ENCODE measurements around the gene GSG1. TPM values are rescaled to one million over a fixed set of nuclear protein-coding genes. Genes with fewer than 3 reads are reported as not detected.

GSG1 gene
- polyA plus RNA-seq, 2 of the 4 experiments (the other 2 are of a cell fraction): 0.06 TPM; not detected in 1

DNA sequence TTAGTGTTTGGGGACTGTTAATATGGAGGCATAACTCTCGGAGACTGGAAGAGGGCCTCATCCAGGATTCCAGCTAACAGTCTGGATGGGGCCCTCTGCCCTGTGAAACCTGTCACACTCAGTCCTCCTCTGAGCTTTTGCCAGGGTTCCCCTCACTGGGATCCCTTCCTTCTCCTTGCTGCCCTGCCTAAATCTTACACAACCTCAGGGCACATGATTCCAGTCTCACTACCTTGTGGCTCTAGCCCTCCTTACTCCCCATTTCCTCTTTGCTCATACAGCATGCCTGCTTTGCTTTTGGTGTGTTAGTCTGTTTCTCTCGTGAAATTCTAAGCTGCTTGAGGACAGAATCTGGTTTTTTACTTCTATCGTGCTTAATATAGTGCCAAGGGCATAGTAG is 942 bp upstream of the GSG1 start:
- Histone ChIP-seq H3K4me2 (no peak overlapping the region), H3K9me3 (peaks cover 6% of the 10 kb centered on the region), H3K27ac (peak overlapping the region; percentile 9 to 95; a peak in 2 of 6 replicates), H3K4me3 (no peak overlapping the region), H3K4me1 (peaks cover 37% of the 10 kb centered on the region)
- no peak for DNase-seq (ENCODE audit: low read depth in 1 of 2, low spot score in 1 of 2)
- CTCF ChIA-PET: interaction anchor here (1.6 to 8.5 kb wide), 2 partner anchors 92 to 106 kb away, joined by 6 to 189 read pairs; partner anchors contain the start of gene EMP1
- POLR2A ChIA-PET: interaction anchor here (0.8 kb wide), 1 partner anchor 92 kb away, joined by 3 read pairs; the partner anchor contains the start of gene EMP1
- TF ChIP-seq CHD2 (IDR thresholded peaks at IDR 0.05; ENCODE audit: low read length, partially characterized antibody) (no peak), CEBPB (IDR thresholded peaks at IDR 0.05) (no peak), CHD4 (IDR thresholded peaks at IDR 0.05; ENCODE audit: borderline replicate concordance) (no peak), NPAS2 (CRISPR knock-in tag; IDR thresholded peaks at IDR 0.05; ENCODE audit: borderline replicate concordance) (no peak)
- FAIRE-seq: no peak
- WGBS (ENCODE audit: missing lambda C conversion rate): 88% methylated on average over 3 of the region's 3 CpGs
- no peak for ATAC-seq

DNA sequence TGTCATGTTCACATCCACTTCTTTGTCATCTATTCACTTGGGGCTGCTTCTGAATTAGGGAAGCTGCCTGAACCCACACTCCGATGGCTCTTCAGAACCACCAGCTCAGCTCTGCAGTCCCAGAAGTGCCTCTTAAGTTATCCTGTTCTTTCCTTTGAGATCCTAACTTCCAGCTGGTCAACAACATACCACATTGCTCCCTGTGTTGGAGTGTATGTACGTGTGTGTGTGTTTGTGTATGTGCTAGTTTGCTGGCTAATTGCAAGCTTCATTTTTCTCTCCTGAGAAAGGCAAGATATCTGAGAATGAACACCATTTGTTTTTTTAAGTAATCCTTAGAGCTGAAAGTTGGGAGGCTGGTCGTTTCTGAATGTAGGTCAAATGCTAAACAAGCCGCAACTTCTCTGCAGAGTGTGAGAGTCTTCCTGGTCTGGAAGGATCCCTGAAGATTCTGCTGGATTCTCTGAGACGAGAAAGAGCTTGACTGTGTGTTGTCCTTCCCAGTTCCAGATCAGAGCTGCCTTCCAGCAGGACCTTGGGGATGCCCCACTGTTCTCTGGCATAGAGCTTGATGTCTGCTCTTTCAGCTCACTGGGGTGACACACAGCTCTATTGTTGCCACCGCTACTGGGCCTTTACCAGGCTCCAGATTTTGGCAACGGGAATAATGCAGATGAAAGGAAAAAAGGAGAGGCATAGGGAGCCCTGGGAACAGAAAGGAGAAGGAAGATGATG is 839 bp downstream of the GSG1 start:
- Histone ChIP-seq H3K4me2 (peak overlapping the region; percentile 97), H3K9me3 (no peaks in the 10 kb centered on the region; the same call in 2 of the 3 replicates), H3K27ac (peak overlapping the region; percentile 95), H3K4me3 (no peak overlapping the region), H3K4me1 (peaks cover 50% of the 10 kb centered on the region)
- ATAC-seq: no peak
- DNase-seq (ENCODE audit: low read depth in 1 of 2, low spot score in 1 of 2): no peak
- 76% methylated on average over 7 of the region's 7 CpGs for WGBS (ENCODE audit: missing lambda C conversion rate)
- TF ChIP-seq, protein P1, sequence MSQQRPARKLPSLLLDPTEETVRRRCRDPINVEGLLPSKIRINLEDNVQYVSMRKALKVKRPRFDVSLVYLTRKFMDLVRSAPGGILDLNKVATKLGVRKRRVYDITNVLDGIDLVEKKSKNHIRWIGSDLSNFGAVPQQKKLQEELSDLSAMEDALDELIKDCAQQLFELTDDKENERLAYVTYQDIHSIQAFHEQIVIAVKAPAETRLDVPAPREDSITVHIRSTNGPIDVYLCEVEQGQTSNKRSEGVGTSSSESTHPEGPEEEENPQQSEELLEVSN (IDR thresholded peaks at IDR 0.05; ENCODE audit: borderline replicate concordance, low read depth): no peak
- TF ChIP-seq, protein P2, sequence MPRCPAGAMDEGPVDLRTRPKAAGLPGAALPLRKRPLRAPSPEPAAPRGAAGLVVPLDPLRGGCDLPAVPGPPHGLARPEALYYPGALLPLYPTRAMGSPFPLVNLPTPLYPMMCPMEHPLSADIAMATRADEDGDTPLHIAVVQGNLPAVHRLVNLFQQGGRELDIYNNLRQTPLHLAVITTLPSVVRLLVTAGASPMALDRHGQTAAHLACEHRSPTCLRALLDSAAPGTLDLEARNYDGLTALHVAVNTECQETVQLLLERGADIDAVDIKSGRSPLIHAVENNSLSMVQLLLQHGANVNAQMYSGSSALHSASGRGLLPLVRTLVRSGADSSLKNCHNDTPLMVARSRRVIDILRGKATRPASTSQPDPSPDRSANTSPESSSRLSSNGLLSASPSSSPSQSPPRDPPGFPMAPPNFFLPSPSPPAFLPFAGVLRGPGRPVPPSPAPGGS (IDR thresholded peaks at IDR 0.05): no peak
- TF ChIP-seq MAZ (IDR thresholded peaks at IDR 0.05; ENCODE audit: borderline replicate concordance, low read depth, low read length) (no peak), KDM1A (IDR thresholded peaks at IDR 0.05; ENCODE audit: low read depth) (no peak), NFE2L2 (conservative IDR thresholded peaks at IDR 0.05; ENCODE audit: low read length) (peak; percentile 49; the same call in 1 of the 2 replicates), TP53 (CRISPR knock-in tag; IDR thresholded peaks at IDR 0.05) (no peak), GATA3 (IDR thresholded peaks at IDR 0.05; ENCODE audit: borderline replicate concordance) (no peak), SMC3 (IDR thresholded peaks at IDR 0.05) (no peak), TFCP2L1 (CRISPR knock-in tag; IDR thresholded peaks at IDR 0.05) (no peak)
- POLR2A ChIA-PET: interaction anchor here (1.1 to 2.3 kb wide), 3 partner anchors 14 to 121 kb away, joined by 4 to 8 read pairs (median 6); no protein-coding TSS in a partner anchor
- peak; percentile 36 for FAIRE-seq
- CTCF ChIA-PET: interaction anchor here (0.5 to 8.5 kb wide), 11 partner anchors 11 to 584 kb away, joined by 3 to 189 read pairs (median 4); partner anchors contain the start of gene EMP1

DNA sequence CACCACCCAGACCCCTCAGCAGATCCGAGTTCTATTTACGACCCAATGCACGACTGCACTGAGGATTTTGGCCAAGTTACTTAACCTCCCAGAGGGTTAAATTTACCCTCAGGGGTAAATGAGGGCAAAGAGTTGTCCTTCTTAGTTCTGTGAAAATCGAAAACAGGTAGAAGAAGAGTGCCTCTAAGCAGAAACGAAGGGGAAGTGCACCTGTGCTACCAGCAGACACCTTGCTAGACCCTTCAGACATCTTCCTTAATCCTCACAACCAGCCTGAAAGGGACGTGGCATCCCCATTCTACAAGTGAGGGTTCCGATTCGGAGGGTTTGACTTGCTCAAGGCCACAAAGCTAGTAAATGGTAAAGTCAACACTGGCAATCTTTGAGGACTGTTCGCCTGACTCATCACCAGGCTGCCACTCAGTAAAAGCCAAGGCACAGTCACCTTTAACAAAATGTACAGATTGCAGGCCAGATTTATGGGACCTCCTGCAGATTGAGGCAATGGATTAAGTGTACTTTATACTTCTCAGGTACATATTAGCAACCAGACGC is 1.6 kb downstream of the GSG1 start:
- 2% methylated on average over 10 of the region's 10 CpGs for WGBS (ENCODE audit: missing lambda C conversion rate)
- no peaks in the 10 kb centered on the region for H3K9me3 ChIP-seq
- H3K4me3 ChIP-seq: peak overlapping the region; percentile 52
- TF ChIP-seq MAFK (IDR thresholded peaks at IDR 0.05; ENCODE audit: partially characterized antibody) (peak; percentile 48), ZC3H11A (IDR thresholded peaks at IDR 0.05) (no peak), GATA3 (IDR thresholded peaks at IDR 0.05; ENCODE audit: borderline replicate concordance) (0 out of 2 replicates have a peak, but pooled peaks have one; percentile 24), HOXB13 (CRISPR knock-in tag; IDR thresholded peaks at IDR 0.05; ENCODE audit: low read depth) (peak; percentile 30; the same call in 1 of the 2 replicates), EP300 (IDR thresholded peaks at IDR 0.05) (no peak; a peak in 1 of 5 replicates), RAD21 (conservative IDR thresholded peaks at IDR 0.05 in 1 of 2, IDR thresholded peaks at IDR 0.05 in 1 of 2) (no peak), SREBF2 (IDR thresholded peaks at IDR 0.05) (no peak), HOXB5 (CRISPR knock-in tag; IDR thresholded peaks at IDR 0.05) (0 out of 2 replicates have a peak, but pooled peaks have one; percentile 0), CEBPB (IDR thresholded peaks at IDR 0.05) (no peak; a peak in 1 of 4 replicates), FOSL2 (IDR thresholded peaks at IDR 0.05) (no peak), FOSL2 (CRISPR knock-in tag; IDR thresholded peaks at IDR 0.05) (peak; percentile 84), JUNB (IDR thresholded peaks at IDR 0.05) (0 out of 2 replicates have a peak, but pooled peaks have one; percentile 45), HOXA7 (CRISPR knock-in tag; IDR thresholded peaks at IDR 0.05) (no peak; the same call in 1 of the 2 replicates), RARB (CRISPR knock-in tag; IDR thresholded peaks at IDR 0.05) (0 out of 2 replicates have a peak, but pooled peaks have one; percentile 52), MYC (IDR thresholded peaks at IDR 0.05; ENCODE audit: borderline replicate concordance, low read length) (no peak), ZFP36 (IDR thresholded peaks at IDR 0.05; ENCODE audit: borderline replicate concordance, partially characterized antibody) (no peak), SMC3 (IDR thresholded peaks at IDR 0.05) (peak; percentile 26; the same call in 1 of the 3 replicates)
- TF ChIP-seq, protein P3, sequence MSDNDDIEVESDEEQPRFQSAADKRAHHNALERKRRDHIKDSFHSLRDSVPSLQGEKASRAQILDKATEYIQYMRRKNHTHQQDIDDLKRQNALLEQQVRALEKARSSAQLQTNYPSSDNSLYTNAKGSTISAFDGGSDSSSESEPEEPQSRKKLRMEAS (IDR thresholded peaks at IDR 0.05): no peak
- TF ChIP-seq, protein P4, sequence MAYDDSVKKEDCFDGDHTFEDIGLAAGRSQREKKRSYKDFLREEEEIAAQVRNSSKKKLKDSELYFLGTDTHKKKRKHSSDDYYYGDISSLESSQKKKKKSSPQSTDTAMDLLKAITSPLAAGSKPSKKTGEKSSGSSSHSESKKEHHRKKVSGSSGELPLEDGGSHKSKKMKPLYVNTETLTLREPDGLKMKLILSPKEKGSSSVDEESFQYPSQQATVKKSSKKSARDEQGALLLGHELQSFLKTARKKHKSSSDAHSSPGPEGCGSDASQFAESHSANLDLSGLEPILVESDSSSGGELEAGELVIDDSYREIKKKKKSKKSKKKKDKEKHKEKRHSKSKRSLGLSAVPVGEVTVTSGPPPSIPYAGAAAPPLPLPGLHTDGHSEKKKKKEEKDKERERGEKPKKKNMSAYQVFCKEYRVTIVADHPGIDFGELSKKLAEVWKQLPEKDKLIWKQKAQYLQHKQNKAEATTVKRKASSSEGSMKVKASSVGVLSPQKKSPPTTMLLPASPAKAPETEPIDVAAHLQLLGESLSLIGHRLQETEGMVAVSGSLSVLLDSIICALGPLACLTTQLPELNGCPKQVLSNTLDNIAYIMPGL (CRISPR knock-in tag; IDR thresholded peaks at IDR 0.05; ENCODE audit: borderline replicate concordance): no peak
- FAIRE-seq: no peak
- peak; percentile 64 to 85 for DNase-seq (ENCODE audit: low read depth in 1 of 2, low spot score in 1 of 2)
- peak; percentile 28 to 39; a peak in 5 of 6 replicates for ATAC-seq
- H3K27ac ChIP-seq: peak overlapping the region; percentile 95
- peaks cover 57% of the 10 kb centered on the region for H3K4me1 ChIP-seq
- ChIA-PET CTCF (interaction anchor here (0.5 to 8.5 kb wide), 12 partner anchors 14 to 583 kb away, joined by 3 to 189 read pairs (median 4); partner anchors contain the start of gene EMP1), POLR2A (interaction anchor here (0.6 to 2.3 kb wide), 7 partner anchors 15 to 848 kb away, joined by 3 to 8 read pairs (median 4); no protein-coding TSS in a partner anchor)
- H3K4me2 ChIP-seq: peak overlapping the region; percentile 97
